NCI-H2081 (cell line): Measurements from ENCODE around the gene OVCH2.

ENCODE experiments used
- DNase-seq, 2 experiments: peaks; one replicate each; lab custom pipeline; 2025; lab: John Stamatoyannopoulos, UW

The OVCH2 gene

GRCh38 chr11:7639643-7640025 lies 66.6 kb downstream of the OVCH2 start:
- no peak for DNase-seq
